Measurements from ENCODE around the gene GLIPR1.
"Not testable (repeated sequence)": the region's sequence is repeated elsewhere in the genome, so short reads cannot be mapped to it uniquely, and the experiment has no call there.

GLIPR1 gene

GRCh38 chr12:75457191-75457590 is 23.4 kb upstream of the GLIPR1 start:
- TF ChIP-seq CTCF (IDR thresholded peaks at IDR 0.05; ENCODE audit: low read length, missing control alignments) = no peak
- no peak for DNase-seq (ENCODE audit: low read depth)
- H3K4me3 ChIP-seq (replicated peaks; ENCODE audit: low read depth, low read length) = no peak overlapping the region

GRCh38 chr12:75457866-75458265 is 22.7 kb upstream of the GLIPR1 start:
- not testable (repeated sequence) for H3K4me3 ChIP-seq (replicated peaks; ENCODE audit: low read depth, low read length); DNase-seq (ENCODE audit: low read depth)

GRCh38 chr12:75459755-75460154 is 20.8 kb upstream of the GLIPR1 start:
- DNase-seq (ENCODE audit: low read depth) = no peak
- no peak for TF ChIP-seq CTCF (IDR thresholded peaks at IDR 0.05; ENCODE audit: low read length, missing control alignments)

GRCh38 chr12:75460204-75460603 is 20.4 kb upstream of the GLIPR1 start:
- no peak for TF ChIP-seq CTCF (IDR thresholded peaks at IDR 0.05; ENCODE audit: low read length, missing control alignments)
- no peak for DNase-seq (ENCODE audit: low read depth)
- no peak overlapping the region for H3K4me3 ChIP-seq (replicated peaks; ENCODE audit: low read depth, low read length)

More at GRCh38 chr12:75459755-75460154, 20.8 kb upstream of the GLIPR1 start:
- H3K4me3 ChIP-seq (replicated peaks; ENCODE audit: low read depth, low read length) = no peak overlapping the region

GRCh38 chr12:75471902-75472890 is 8.4 kb upstream of the GLIPR1 start:
- H3K4me3 ChIP-seq (replicated peaks; ENCODE audit: low read depth, low read length) = no peak overlapping the region
- no peak for DNase-seq (ENCODE audit: low read depth)
- TF ChIP-seq CTCF (IDR thresholded peaks at IDR 0.05; ENCODE audit: low read length, missing control alignments) = no peak

GRCh38 chr12:75474116-75474515 is 6.4 kb upstream of the GLIPR1 start:
- TF ChIP-seq CTCF (IDR thresholded peaks at IDR 0.05; ENCODE audit: low read length, missing control alignments) = no peak
- no peak for DNase-seq (ENCODE audit: low read depth)
- H3K4me3 ChIP-seq (replicated peaks; ENCODE audit: low read depth, low read length) = no peak overlapping the region

GRCh38 chr12:75476071-75476470 is 4.5 kb upstream of the GLIPR1 start:
- DNase-seq (ENCODE audit: low read depth) = no peak
- no peak for TF ChIP-seq CTCF (IDR thresholded peaks at IDR 0.05; ENCODE audit: low read length, missing control alignments)

More at GRCh38 chr12:75476071-75476470, 4.5 kb upstream of the GLIPR1 start:
- H3K4me3 ChIP-seq (replicated peaks; ENCODE audit: low read depth, low read length) = no peak overlapping the region
